Breast epithelium (tissue), 3 donors: ENCODE data around the gene ZNF891.

Experiments
- POLR2A ChIP-seq: fragments of 450-650 bp; IDR thresholded peaks from one replicate; pipeline ENCODE4 v1.6.1; 2016; ENCODE audit warnings: antibody characterized with exemption, mild to moderate bottlenecking, moderate library complexity
- TF ChIP-seq, protein P1 (sequence below), 3 donors: fragments of 450-650 bp; IDR thresholded peaks; one replicate each; pipeline ENCODE4 v1.5.1; 2016 to 2017; ENCODE audit warnings: antibody characterized with exemption in 3 of 3, mild to moderate bottlenecking in 3 of 3, moderate library complexity in 3 of 3

DNA sequence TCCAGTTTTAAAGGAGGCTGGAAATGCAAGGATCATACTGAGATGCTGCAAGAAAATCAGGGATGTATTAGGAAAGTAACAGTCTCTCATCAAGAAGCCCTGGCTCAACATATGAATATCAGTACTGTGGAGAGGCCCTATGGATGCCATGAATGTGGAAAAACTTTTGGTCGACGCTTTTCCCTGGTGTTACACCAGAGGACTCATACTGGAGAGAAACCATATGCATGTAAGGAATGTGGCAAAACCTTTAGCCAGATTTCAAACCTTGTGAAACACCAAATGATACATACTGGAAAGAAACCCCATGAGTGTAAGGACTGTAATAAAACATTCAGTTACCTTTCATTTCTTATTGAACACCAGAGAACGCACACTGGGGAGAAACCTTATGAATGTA is 24.5 kb downstream of the ZNF891 start:
- TF ChIP-seq, protein P1, sequence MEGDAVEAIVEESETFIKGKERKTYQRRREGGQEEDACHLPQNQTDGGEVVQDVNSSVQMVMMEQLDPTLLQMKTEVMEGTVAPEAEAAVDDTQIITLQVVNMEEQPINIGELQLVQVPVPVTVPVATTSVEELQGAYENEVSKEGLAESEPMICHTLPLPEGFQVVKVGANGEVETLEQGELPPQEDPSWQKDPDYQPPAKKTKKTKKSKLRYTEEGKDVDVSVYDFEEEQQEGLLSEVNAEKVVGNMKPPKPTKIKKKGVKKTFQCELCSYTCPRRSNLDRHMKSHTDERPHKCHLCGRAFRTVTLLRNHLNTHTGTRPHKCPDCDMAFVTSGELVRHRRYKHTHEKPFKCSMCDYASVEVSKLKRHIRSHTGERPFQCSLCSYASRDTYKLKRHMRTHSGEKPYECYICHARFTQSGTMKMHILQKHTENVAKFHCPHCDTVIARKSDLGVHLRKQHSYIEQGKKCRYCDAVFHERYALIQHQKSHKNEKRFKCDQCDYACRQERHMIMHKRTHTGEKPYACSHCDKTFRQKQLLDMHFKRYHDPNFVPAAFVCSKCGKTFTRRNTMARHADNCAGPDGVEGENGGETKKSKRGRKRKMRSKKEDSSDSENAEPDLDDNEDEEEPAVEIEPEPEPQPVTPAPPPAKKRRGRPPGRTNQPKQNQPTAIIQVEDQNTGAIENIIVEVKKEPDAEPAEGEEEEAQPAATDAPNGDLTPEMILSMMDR (IDR thresholded peaks at IDR 0.05) = no peak
- TF ChIP-seq POLR2A = no peak
